Thymus (tissue), 11 donors: ENCODE results near the gene XRCC4. TPM values are rescaled to one million over a fixed set of nuclear protein-coding genes. Genes with fewer than 3 reads are reported as not detected.
"Not testable (repeated sequence)": the region's sequence is repeated elsewhere in the genome, so short reads cannot be mapped to it uniquely, and the experiment has no call there.

Source experiments
- DNase-seq, 9 donors: peaks; one replicate each; pipeline ENCODE4 v3.0.0-alpha.2; 2013; ENCODE audit warnings: low spot score in 9 of 9, low read depth in 6 of 9, missing footprints in 1 of 9
- H3K27ac ChIP-seq, 2 donors: one replicate each; pipeline ENCODE4 v1.5.1; 2013; ENCODE audit warnings: control low read depth in 1 of 2, low read depth in 1 of 2, low read length in 1 of 2, mild to moderate bottlenecking in 1 of 2, moderate library complexity in 1 of 2
- H3K27me3 ChIP-seq, 2 donors: one replicate each; pipeline ENCODE4 v1.5.1; 2013; ENCODE audit warnings: low read length in 1 of 2; ENCODE audit not compliant: control insufficient read depth in 2 of 2, insufficient read depth in 1 of 2
- H3K36me3 ChIP-seq, 2 donors: one replicate each; pipeline ENCODE4 v1.5.1; 2013; ENCODE audit warnings: low read length in 1 of 2, mild to moderate bottlenecking in 1 of 2, moderate library complexity in 1 of 2; ENCODE audit not compliant: control insufficient read depth in 2 of 2, insufficient read depth in 2 of 2
- H3K4me1 ChIP-seq, 2 donors: one replicate each; pipeline ENCODE4 v1.5.1; 2013; ENCODE audit warnings: low read length in 2 of 2; ENCODE audit not compliant: control insufficient read depth in 2 of 2, insufficient read depth in 2 of 2
- H3K4me3 ChIP-seq, 2 donors: one replicate each; pipeline ENCODE4 v1.5.1; 2013; ENCODE audit warnings: low read length in 2 of 2, control low read depth in 1 of 2, mild to moderate bottlenecking in 1 of 2
- H3K9me3 ChIP-seq, 2 donors: one replicate each; pipeline ENCODE4 v1.5.1; 2013; ENCODE audit warnings: low read length in 1 of 2, mild to moderate bottlenecking in 1 of 2; ENCODE audit not compliant: control insufficient read depth in 2 of 2, insufficient read depth in 1 of 2
- WGBS: extraction: QIAGEN DNeasy Blood & Tissue Kit; methylation state at CpG from one replicate; pipeline ENCODE4 v1.1.7; 2013; 5-methylcytosine and 5-hydroxymethylcytosine counted together
- polyA plus RNA-seq: library from polyadenylated mRNA; stranded (reverse); fragments of 200-250 nt; gene quantifications from one replicate; pipeline ENCODE4 v1.2.3, GENCODE V29; 2013
- total RNA-seq: library from RNA; stranded (reverse); fragments of 120-200 nt; gene quantifications from one replicate; pipeline ENCODE4 v1.2.4, GENCODE V29; 2013
- donor health status: healthy.

Gene XRCC4
- total and polyA plus RNA-seq, 2 donors = 12.5 to 21.3 TPM

- Histone ChIP-seq H3K36me3 (no peaks in the 10 kb centered on the region), H3K4me1 (peaks cover 3 to 4% of the 10 kb centered on the region in 2 donors), H3K9me3 (peaks cover 3 to 14% of the 10 kb centered on the region in 2 donors), H3K27me3 (no peaks in the 10 kb centered on the region), H3K4me3 (no peak overlapping the region), H3K27ac (no peak overlapping the region)
- DNase-seq = no peak
- WGBS = 97% methylated on average over 6 of the region's 6 CpGs
Observed at GRCh38 chr5:83345423-83345822, 268.1 kb downstream of the XRCC4 start.

- 100% methylated on average over 2 of the region's 2 CpGs for WGBS
- no peak overlapping the region for H3K27ac ChIP-seq
- H3K4me1 ChIP-seq = no peaks in the 10 kb centered on the region
- DNase-seq = no peak
- peaks cover 3 to 14% of the 10 kb centered on the region in 2 donors for H3K9me3 ChIP-seq
- H3K4me3 ChIP-seq = no peak overlapping the region
- H3K36me3 ChIP-seq = no peaks in the 10 kb centered on the region
- H3K27me3 ChIP-seq = no peaks in the 10 kb centered on the region
Observed at GRCh38 chr5:83348281-83348780, 271.0 kb downstream of the XRCC4 start.

- 98% methylated on average over 3 of the region's 3 CpGs for WGBS
- no peaks in the 10 kb centered on the region for H3K27me3 ChIP-seq
- no peaks in the 10 kb centered on the region for H3K36me3 ChIP-seq
- no peak overlapping the region for H3K4me3 ChIP-seq
- H3K4me1 ChIP-seq = no peaks in the 10 kb centered on the region
- peaks cover 2 to 4% of the 10 kb centered on the region in 2 donors for H3K9me3 ChIP-seq
- DNase-seq = no peak
- no peak overlapping the region for H3K27ac ChIP-seq
Observed at GRCh38 chr5:83353231-83353630, 275.9 kb downstream of the XRCC4 start.

- no peaks in the 10 kb centered on the region for H3K27me3 ChIP-seq
- no peaks in the 10 kb centered on the region for H3K36me3 ChIP-seq
- no peak overlapping the region for H3K27ac ChIP-seq
- no peak for DNase-seq
- WGBS = 97% methylated on average over 1 of the region's 1 CpG
- H3K9me3 ChIP-seq = no peaks in the 10 kb centered on the region
- H3K4me1 ChIP-seq = no peaks in the 10 kb centered on the region
- H3K4me3 ChIP-seq = no peak overlapping the region
Observed at GRCh38 chr5:83353774-83354173, 276.4 kb downstream of the XRCC4 start.

GRCh38 chr5:83354958-83355357 is 277.6 kb downstream of the XRCC4 start:
- no peaks in the 10 kb centered on the region for H3K27me3 ChIP-seq
- 80% methylated on average over 2 of the region's 2 CpGs for WGBS
- H3K27ac ChIP-seq = no peak overlapping the region
- H3K9me3 ChIP-seq = no peaks in the 10 kb centered on the region
- no peak overlapping the region for H3K4me3 ChIP-seq
- DNase-seq = no peak
- no peaks in the 10 kb centered on the region for H3K36me3 ChIP-seq
- no peaks in the 10 kb centered on the region for H3K4me1 ChIP-seq

- DNase-seq, H3K9me3 ChIP-seq, H3K36me3 ChIP-seq, H3K27me3 ChIP-seq, H3K4me1 ChIP-seq, H3K27ac ChIP-seq, H3K4me3 ChIP-seq: not testable (repeated sequence)
- 95% methylated on average over 4 of the region's 4 CpGs for WGBS
Observed at GRCh38 chr5:83355482-83356014, 278.2 kb downstream of the XRCC4 start.

GRCh38 chr5:83357621-83358231 is 280.4 kb downstream of the XRCC4 start:
- no peaks in the 10 kb centered on the region for H3K27me3 ChIP-seq
- H3K4me1 ChIP-seq = no peaks in the 10 kb centered on the region
- no peaks in the 10 kb centered on the region for H3K9me3 ChIP-seq
- no peak overlapping the region for H3K4me3 ChIP-seq
- H3K36me3 ChIP-seq = no peaks in the 10 kb centered on the region
- WGBS = 97% methylated on average over 9 of the region's 9 CpGs
- no peak overlapping the region for H3K27ac ChIP-seq
- no peak for DNase-seq

GRCh38 chr5:83360573-83360972 is 283.2 kb downstream of the XRCC4 start:
- Histone ChIP-seq H3K9me3 (no peaks in the 10 kb centered on the region), H3K27ac (no peak overlapping the region), H3K4me1 (no peaks in the 10 kb centered on the region), H3K27me3 (no peaks in the 10 kb centered on the region), H3K36me3 (no peaks in the 10 kb centered on the region), H3K4me3 (no peak overlapping the region)
- no peak for DNase-seq
- WGBS = 99% methylated on average over 2 of the region's 2 CpGs

GRCh38 chr5:83362526-83362925 is 285.2 kb downstream of the XRCC4 start:
- H3K27me3 ChIP-seq = no peaks in the 10 kb centered on the region
- no peaks in the 10 kb centered on the region for H3K4me1 ChIP-seq
- no peaks in the 10 kb centered on the region for H3K36me3 ChIP-seq
- H3K9me3 ChIP-seq = no peaks in the 10 kb centered on the region
- H3K4me3 ChIP-seq = no peak overlapping the region
- no peak overlapping the region for H3K27ac ChIP-seq
- 100% methylated on average over 1 of the region's 1 CpG for WGBS
- no peak for DNase-seq
